ENCODE measurements around the gene ZNF362.

ZNF362 gene

GRCh38 chr1:33338440-33339211, 82.3 kb downstream of the ZNF362 start:
- no CpG with 5 or more reads among the region's 14 CpGs for WGBS (ENCODE audit: extremely low coverage, insufficient coverage, insufficient read length)

GRCh38 chr1:33339413-33339812, 83.1 kb downstream of the ZNF362 start:
- H2AFZ ChIP-seq (ENCODE audit: insufficient read depth, low read length, poor library complexity), result no peak overlapping the region
- no CpG with 5 or more reads among the region's 2 CpGs for WGBS (ENCODE audit: extremely low coverage, insufficient coverage, insufficient read length)
- H2AK5ac ChIP-seq (ENCODE audit: low read length), result no peak overlapping the region
- H3K4me3 ChIP-seq (ENCODE audit: low read depth, low read length), result no peak overlapping the region
- peak overlapping the region; percentile 50 for H3K9ac ChIP-seq (ENCODE audit: low read length)
- peak overlapping the region; percentile 89 for H3K27ac ChIP-seq (ENCODE audit: low read depth, low read length)
- peaks cover 20% of the 10 kb centered on the region for H3K79me2 ChIP-seq (ENCODE audit: control insufficient read depth, insufficient read depth, low read length, poor library complexity)
- peak overlapping the region; percentile 69 for H3K18ac ChIP-seq (ENCODE audit: low read length)
- peak overlapping the region; percentile 67 for H3K4ac ChIP-seq (ENCODE audit: low read depth, low read length)
- H2BK12ac ChIP-seq (ENCODE audit: low read length), result peak overlapping the region; percentile 34
- peak overlapping the region; percentile 23 for H4K8ac ChIP-seq (ENCODE audit: low read depth, low read length)
- H3K9me3 ChIP-seq (ENCODE audit: insufficient read depth, low read depth, low read length), result no peaks in the 10 kb centered on the region
- H3K79me1 ChIP-seq (ENCODE audit: low read length), result peaks cover 10% of the 10 kb centered on the region
- peak overlapping the region; percentile 41 for H4K91ac ChIP-seq (ENCODE audit: low read depth, low read length)
- H4K12ac ChIP-seq (ENCODE audit: low read depth, low read length), result no peak overlapping the region
- no peaks in the 10 kb centered on the region for H3K27me3 ChIP-seq (ENCODE audit: insufficient read depth, low read length)
- H3K36me3 ChIP-seq (ENCODE audit: control insufficient read depth in 1 of 2, insufficient read depth in 2 of 2, low read length in 2 of 2), result peaks cover 15 to 29% of the 10 kb centered on the region in 2 experiments
- peak overlapping the region; percentile 47 for H3K4me2 ChIP-seq (ENCODE audit: low read length)
- H3K4me1 ChIP-seq (ENCODE audit: control insufficient read depth in 1 of 2, insufficient read depth in 2 of 2, low read length in 2 of 2), result peaks cover 42 to 51% of the 10 kb centered on the region in 2 experiments
- H3K23ac ChIP-seq (ENCODE audit: low read length), result no peak overlapping the region
- H2BK120ac ChIP-seq (ENCODE audit: insufficient read depth, low read length, poor library complexity), result peak overlapping the region; percentile 66
- H3K14ac ChIP-seq (ENCODE audit: low read length), result peak overlapping the region; percentile 47
- H2BK5ac ChIP-seq (ENCODE audit: low read depth, low read length, poor library complexity), result peak overlapping the region; percentile 76
- peak in 1 of 2 donors; percentile 15 for DNase-seq

More at GRCh38 chr1:33338440-33339211, 82.3 kb downstream of the ZNF362 start:
- Histone ChIP-seq H3K79me2 (ENCODE audit: control insufficient read depth, insufficient read depth, low read length, poor library complexity) (peaks cover 22% of the 10 kb centered on the region), H2BK5ac (ENCODE audit: low read depth, low read length, poor library complexity) (peak overlapping the region; percentile 76), H3K36me3 (ENCODE audit: control insufficient read depth in 1 of 2, insufficient read depth in 2 of 2, low read length in 2 of 2) (peaks cover 19 to 33% of the 10 kb centered on the region in 2 experiments), H2BK12ac (ENCODE audit: low read length) (peak overlapping the region; percentile 34), H4K91ac (ENCODE audit: low read depth, low read length) (peak overlapping the region; percentile 39), H4K8ac (ENCODE audit: low read depth, low read length) (peak overlapping the region; percentile 23), H2AFZ (ENCODE audit: insufficient read depth, low read length, poor library complexity) (no peak overlapping the region), H3K4ac (ENCODE audit: low read depth, low read length) (no peak overlapping the region), H3K27ac (ENCODE audit: low read depth, low read length) (peak overlapping the region; percentile 89), H3K23ac (ENCODE audit: low read length) (no peak overlapping the region), H2AK5ac (ENCODE audit: low read length) (no peak overlapping the region), H3K79me1 (ENCODE audit: low read length) (peaks cover 10% of the 10 kb centered on the region), H3K9me3 (ENCODE audit: insufficient read depth, low read depth, low read length) (no peaks in the 10 kb centered on the region), H4K12ac (ENCODE audit: low read depth, low read length) (no peak overlapping the region), H2BK120ac (ENCODE audit: insufficient read depth, low read length, poor library complexity) (no peak overlapping the region), H3K14ac (ENCODE audit: low read length) (no peak overlapping the region), H3K9ac (ENCODE audit: low read length) (no peak overlapping the region), H3K18ac (ENCODE audit: low read length) (peak overlapping the region; percentile 28), H3K4me1 (ENCODE audit: control insufficient read depth in 1 of 2, insufficient read depth in 2 of 2, low read length in 2 of 2) (peaks cover 42 to 50% of the 10 kb centered on the region in 2 experiments), H3K4me3 (ENCODE audit: low read depth, low read length) (no peak overlapping the region), H3K4me2 (ENCODE audit: low read length) (peak overlapping the region; percentile 47), H3K27me3 (ENCODE audit: insufficient read depth, low read length) (no peaks in the 10 kb centered on the region)
- DNase-seq, result peak; percentile 90 to 91

- H2AFZ ChIP-seq (ENCODE audit: insufficient read depth, low read length, poor library complexity), result no peak overlapping the region
- no peak overlapping the region for H4K91ac ChIP-seq (ENCODE audit: low read depth, low read length)
- peaks cover 10% of the 10 kb centered on the region for H3K79me1 ChIP-seq (ENCODE audit: low read length)
- peaks cover 18 to 23% of the 10 kb centered on the region in 2 experiments for H3K36me3 ChIP-seq (ENCODE audit: control insufficient read depth in 1 of 2, insufficient read depth in 2 of 2, low read length in 2 of 2)
- H4K8ac ChIP-seq (ENCODE audit: low read depth, low read length), result no peak overlapping the region
- peak in 1 of 2 donors; percentile 15 for DNase-seq
- H3K14ac ChIP-seq (ENCODE audit: low read length), result no peak overlapping the region
- no peaks in the 10 kb centered on the region for H3K9me3 ChIP-seq (ENCODE audit: insufficient read depth, low read depth, low read length)
- H3K4me3 ChIP-seq (ENCODE audit: low read depth, low read length), result no peak overlapping the region
- no peak overlapping the region for H2BK5ac ChIP-seq (ENCODE audit: low read depth, low read length, poor library complexity)
- H2BK12ac ChIP-seq (ENCODE audit: low read length), result no peak overlapping the region
- no peak overlapping the region for H2AK5ac ChIP-seq (ENCODE audit: low read length)
- H3K4me2 ChIP-seq (ENCODE audit: low read length), result no peak overlapping the region
- H3K27ac ChIP-seq (ENCODE audit: low read depth, low read length), result no peak overlapping the region
- peaks cover 42 to 51% of the 10 kb centered on the region in 2 experiments for H3K4me1 ChIP-seq (ENCODE audit: control insufficient read depth in 1 of 2, insufficient read depth in 2 of 2, low read length in 2 of 2)
- no peaks in the 10 kb centered on the region for H3K27me3 ChIP-seq (ENCODE audit: insufficient read depth, low read length)
- H4K12ac ChIP-seq (ENCODE audit: low read depth, low read length), result no peak overlapping the region
- no peak overlapping the region for H3K9ac ChIP-seq (ENCODE audit: low read length)
- no CpG with 5 or more reads among the region's 6 CpGs for WGBS (ENCODE audit: extremely low coverage, insufficient coverage, insufficient read length)
- H2BK120ac ChIP-seq (ENCODE audit: insufficient read depth, low read length, poor library complexity), result no peak overlapping the region
- H3K23ac ChIP-seq (ENCODE audit: low read length), result no peak overlapping the region
- H3K18ac ChIP-seq (ENCODE audit: low read length), result no peak overlapping the region
- H3K4ac ChIP-seq (ENCODE audit: low read depth, low read length), result peak overlapping the region; percentile 26
- peaks cover 22% of the 10 kb centered on the region for H3K79me2 ChIP-seq (ENCODE audit: control insufficient read depth, insufficient read depth, low read length, poor library complexity)
Measured at GRCh38 chr1:33341190-33341589, 84.9 kb downstream of the ZNF362 start.

- no CpG with 5 or more reads among the region's 7 CpGs for WGBS (ENCODE audit: extremely low coverage, insufficient coverage, insufficient read length)
- DNase-seq, result peak; percentile 90 to 95
- H3K27me3 ChIP-seq (ENCODE audit: insufficient read depth, low read length), result no peaks in the 10 kb centered on the region
Measured at GRCh38 chr1:33342041-33342723, 85.9 kb downstream of the ZNF362 start.

More at GRCh38 chr1:33342041-33342723, 85.9 kb downstream of the ZNF362 start:
- H3K4me1 ChIP-seq (ENCODE audit: control insufficient read depth in 1 of 2, insufficient read depth in 2 of 2, low read length in 2 of 2), result peaks cover 39 to 51% of the 10 kb centered on the region in 2 experiments
- H3K23ac ChIP-seq (ENCODE audit: low read length), result no peak overlapping the region
- H3K4ac ChIP-seq (ENCODE audit: low read depth, low read length), result peak overlapping the region; percentile 76
- H3K4me3 ChIP-seq (ENCODE audit: low read depth, low read length), result no peak overlapping the region
- H2BK5ac ChIP-seq (ENCODE audit: low read depth, low read length, poor library complexity), result no peak overlapping the region
- H2BK120ac ChIP-seq (ENCODE audit: insufficient read depth, low read length, poor library complexity), result no peak overlapping the region
- H4K91ac ChIP-seq (ENCODE audit: low read depth, low read length), result no peak overlapping the region
- no peak overlapping the region for H3K14ac ChIP-seq (ENCODE audit: low read length)
- no peaks in the 10 kb centered on the region for H3K9me3 ChIP-seq (ENCODE audit: insufficient read depth, low read depth, low read length)
- no peak overlapping the region for H4K8ac ChIP-seq (ENCODE audit: low read depth, low read length)
- H3K36me3 ChIP-seq (ENCODE audit: control insufficient read depth in 1 of 2, insufficient read depth in 2 of 2, low read length in 2 of 2), result peaks cover 15 to 20% of the 10 kb centered on the region in 2 experiments
- H4K12ac ChIP-seq (ENCODE audit: low read depth, low read length), result no peak overlapping the region
- H3K18ac ChIP-seq (ENCODE audit: low read length), result peak overlapping the region; percentile 8
- H3K9ac ChIP-seq (ENCODE audit: low read length), result no peak overlapping the region
- H3K27ac ChIP-seq (ENCODE audit: low read depth, low read length), result no peak overlapping the region
- no peak overlapping the region for H2AK5ac ChIP-seq (ENCODE audit: low read length)
- H2BK12ac ChIP-seq (ENCODE audit: low read length), result no peak overlapping the region
- H3K4me2 ChIP-seq (ENCODE audit: low read length), result peak overlapping the region; percentile 4
- H2AFZ ChIP-seq (ENCODE audit: insufficient read depth, low read length, poor library complexity), result no peak overlapping the region
- peaks cover 8% of the 10 kb centered on the region for H3K79me1 ChIP-seq (ENCODE audit: low read length)
- peaks cover 20% of the 10 kb centered on the region for H3K79me2 ChIP-seq (ENCODE audit: control insufficient read depth, insufficient read depth, low read length, poor library complexity)

All from trophoblast cell (in vitro differentiated cells and primary cell).